ENCODE data around the gene ZNF614.

DNA sequence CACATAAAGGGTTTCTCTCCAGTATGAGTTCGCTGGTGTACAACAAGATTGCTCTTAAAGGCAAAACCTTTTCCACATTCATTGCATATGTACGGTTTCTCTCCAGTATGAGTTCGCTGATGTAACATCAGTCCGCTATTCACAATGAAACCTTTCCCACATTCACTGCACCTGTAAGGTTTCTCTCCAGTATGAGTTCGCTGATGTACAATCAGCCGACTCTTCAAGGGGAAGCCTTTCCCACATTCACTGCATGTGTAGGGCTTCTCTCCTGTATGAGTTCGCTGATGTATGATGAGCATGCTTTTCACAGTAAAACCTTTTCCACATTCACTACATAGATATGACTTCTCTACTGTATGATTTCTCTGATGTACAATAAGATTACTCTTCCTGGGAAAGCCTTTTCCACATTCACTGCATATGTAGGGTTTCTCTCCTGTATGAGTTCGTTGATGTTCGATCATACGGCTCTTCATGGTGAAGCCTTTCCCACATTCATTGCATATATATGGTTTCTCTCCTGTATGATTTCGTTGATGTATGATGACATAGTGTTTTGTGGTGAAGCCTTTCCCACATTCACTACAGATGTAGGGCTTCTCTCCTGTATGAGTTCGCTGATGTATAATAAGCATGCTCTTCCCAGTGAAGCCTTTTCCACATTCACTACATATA is 6.0 kb upstream of the ZNF614 start:
- TF ChIP-seq POLR2A (IDR thresholded peaks at IDR 0.05) (no peak), POLR2AphosphoS5 (IDR thresholded peaks at IDR 0.05) (no peak)
- TF ChIP-seq, protein P1, sequence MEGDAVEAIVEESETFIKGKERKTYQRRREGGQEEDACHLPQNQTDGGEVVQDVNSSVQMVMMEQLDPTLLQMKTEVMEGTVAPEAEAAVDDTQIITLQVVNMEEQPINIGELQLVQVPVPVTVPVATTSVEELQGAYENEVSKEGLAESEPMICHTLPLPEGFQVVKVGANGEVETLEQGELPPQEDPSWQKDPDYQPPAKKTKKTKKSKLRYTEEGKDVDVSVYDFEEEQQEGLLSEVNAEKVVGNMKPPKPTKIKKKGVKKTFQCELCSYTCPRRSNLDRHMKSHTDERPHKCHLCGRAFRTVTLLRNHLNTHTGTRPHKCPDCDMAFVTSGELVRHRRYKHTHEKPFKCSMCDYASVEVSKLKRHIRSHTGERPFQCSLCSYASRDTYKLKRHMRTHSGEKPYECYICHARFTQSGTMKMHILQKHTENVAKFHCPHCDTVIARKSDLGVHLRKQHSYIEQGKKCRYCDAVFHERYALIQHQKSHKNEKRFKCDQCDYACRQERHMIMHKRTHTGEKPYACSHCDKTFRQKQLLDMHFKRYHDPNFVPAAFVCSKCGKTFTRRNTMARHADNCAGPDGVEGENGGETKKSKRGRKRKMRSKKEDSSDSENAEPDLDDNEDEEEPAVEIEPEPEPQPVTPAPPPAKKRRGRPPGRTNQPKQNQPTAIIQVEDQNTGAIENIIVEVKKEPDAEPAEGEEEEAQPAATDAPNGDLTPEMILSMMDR (IDR thresholded peaks at IDR 0.05 in 8 of 11, conservative IDR thresholded peaks at IDR 0.05 in 3 of 11), result no peak

Data from spleen (tissue), 7 donors.